Superior temporal gyrus (tissue), 1 donor: Measurements from ENCODE around the gene ABCA12.
"Not testable (repeated sequence)": the region's sequence is repeated elsewhere in the genome, so short reads cannot be mapped to it uniquely, and the experiment has no call there.

ENCODE experiments used
- DNase-seq: peaks from one replicate; pipeline ENCODE4 v3.0.0-alpha.2; 2016; ENCODE audit errors: extremely low spot score

ABCA12 gene

GRCh38 chr2:215138479-215138878 is at the start of gene ABCA12:
Gene ABCA12, minus strand, starts transcription at chr2:215138626. Its CDS starts 418 bp downstream, at chr2:215138208.
- DNase-seq: no peak

GRCh38 chr2:215188078-215188477 is 49.7 kb upstream of the ABCA12 start:
- no peak for DNase-seq

GRCh38 chr2:215186021-215186420 is 47.6 kb upstream of the ABCA12 start:
- DNase-seq: no peak

- DNase-seq: no peak
Observed at GRCh38 chr2:215178121-215178520, 39.7 kb upstream of the ABCA12 start.

- no peak for DNase-seq
Observed at GRCh38 chr2:215171796-215172195, 33.4 kb upstream of the ABCA12 start.

- DNase-seq: no peak
Observed at GRCh38 chr2:215171151-215171550, 32.7 kb upstream of the ABCA12 start.

GRCh38 chr2:215166505-215166904 is 28.1 kb upstream of the ABCA12 start:
- DNase-seq: not testable (repeated sequence)

- not testable (repeated sequence) for DNase-seq
Observed at GRCh38 chr2:215163319-215163718, 24.9 kb upstream of the ABCA12 start.

GRCh38 chr2:215161301-215161829 is 22.9 kb upstream of the ABCA12 start:
- DNase-seq: no peak

- no peak for DNase-seq
Observed at GRCh38 chr2:215160081-215160480, 21.7 kb upstream of the ABCA12 start.

GRCh38 chr2:215156453-215156852 is 18.0 kb upstream of the ABCA12 start:
- no peak for DNase-seq

- DNase-seq: no peak
Observed at GRCh38 chr2:215149894-215150293, 11.5 kb upstream of the ABCA12 start.

GRCh38 chr2:215149486-215149885 is 11.1 kb upstream of the ABCA12 start:
- no peak for DNase-seq

GRCh38 chr2:215149060-215149459 is 10.6 kb upstream of the ABCA12 start:
- DNase-seq: no peak

- DNase-seq: no peak
Observed at GRCh38 chr2:215145611-215146010, 7.2 kb upstream of the ABCA12 start.

- DNase-seq: no peak
Observed at GRCh38 chr2:215144106-215144875, 5.9 kb upstream of the ABCA12 start.

GRCh38 chr2:215143458-215143857 is 5.0 kb upstream of the ABCA12 start:
- DNase-seq: no peak

GRCh38 chr2:215141706-215142105 is 3.3 kb upstream of the ABCA12 start:
- DNase-seq: no peak

- peak; percentile 22 for DNase-seq
Observed at GRCh38 chr2:215140166-215140707, 1.8 kb upstream of the ABCA12 start.

- DNase-seq: no peak
Observed at GRCh38 chr2:215137741-215138340, 585 bp downstream of the ABCA12 start.

GRCh38 chr2:215137329-215137686 is 1.1 kb downstream of the ABCA12 start:
- no peak for DNase-seq

GRCh38 chr2:215136669-215137328 is 1.6 kb downstream of the ABCA12 start:
- no peak for DNase-seq
